HG02678 (cell line): ENCODE measurements around the gene JAKMIP1.

ENCODE experiments used
- ATAC-seq: cut with Tn5 transposase; IDR thresholded peaks from one replicate; pipeline ENCODE4 v1.9.1; 2021; ENCODE audit warnings: mild to moderate bottlenecking, moderate library complexity; ENCODE audit not compliant: unreplicated experiment

Gene JAKMIP1

DNA sequence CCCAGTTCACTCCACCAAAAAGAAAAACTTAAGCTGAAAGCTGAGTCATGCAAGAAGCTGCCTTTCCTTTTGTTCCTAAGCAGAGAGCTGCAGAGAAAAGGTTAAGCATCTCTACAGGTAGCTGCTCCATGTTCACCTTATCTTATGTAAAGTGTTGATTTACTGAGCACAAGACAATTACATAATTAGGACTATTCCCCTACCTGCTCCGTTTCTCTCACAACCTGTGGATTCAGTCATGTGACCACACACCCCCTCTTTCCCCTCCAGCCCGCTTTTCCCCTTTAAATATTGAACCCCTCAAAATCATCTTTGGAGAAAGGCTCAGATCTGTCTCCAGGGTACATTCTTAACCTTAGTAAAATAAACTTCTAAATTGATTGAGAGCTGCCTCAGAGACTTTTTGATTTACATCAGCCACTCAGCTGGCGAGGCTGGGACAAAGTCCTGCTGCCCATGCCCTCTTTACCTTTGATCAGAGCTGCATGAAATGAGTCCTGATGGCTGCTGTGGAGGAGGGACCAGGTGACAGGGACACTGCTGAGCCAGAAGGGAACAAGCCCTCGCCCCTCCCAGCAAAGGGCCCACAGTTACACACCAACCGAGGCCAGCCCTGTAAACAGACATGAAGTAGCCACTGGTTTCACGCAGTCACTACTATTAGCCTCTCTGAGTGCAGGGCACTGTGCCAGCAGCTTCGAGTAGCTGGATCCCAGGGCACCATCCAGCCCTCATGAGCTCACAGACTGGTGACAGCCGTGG is 128.2 kb downstream of the JAKMIP1 start:
- ATAC-seq: no peak

DNA sequence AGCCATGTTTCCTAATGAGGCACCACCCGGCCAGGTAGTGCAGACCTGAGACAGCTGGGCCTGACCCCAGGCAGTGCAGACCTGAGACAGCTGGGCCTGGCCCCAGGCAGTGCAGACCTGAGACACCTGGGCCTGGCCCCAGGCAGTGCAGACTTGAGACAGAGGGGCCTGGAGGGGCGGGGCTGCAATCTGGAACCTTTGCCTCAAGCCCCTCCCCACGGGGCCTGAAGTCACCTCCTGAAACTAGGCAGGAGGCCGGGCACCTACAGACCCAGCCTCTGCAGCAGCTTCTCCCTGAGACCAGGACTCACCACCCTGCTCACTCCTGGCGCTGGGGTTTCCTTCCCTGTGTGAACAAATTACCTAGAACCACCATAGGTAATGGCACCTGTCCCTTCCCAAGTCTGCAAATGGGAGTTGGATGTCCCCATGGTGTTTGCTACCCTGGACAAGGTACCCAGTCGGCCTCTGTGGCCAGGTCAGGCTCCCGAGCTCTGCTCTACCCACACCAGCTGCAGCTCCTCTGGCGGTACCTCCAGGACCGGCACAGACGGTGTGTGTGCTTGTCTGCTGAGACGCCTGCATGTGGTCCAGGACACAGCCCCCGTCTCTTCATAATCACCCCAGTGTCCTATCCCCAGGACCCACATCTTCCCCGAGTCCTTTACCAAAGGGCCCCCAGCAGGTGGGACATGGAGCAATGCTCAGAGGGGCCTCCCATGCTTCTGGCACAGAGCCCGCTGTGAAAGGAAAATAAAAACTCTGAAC is 129.0 kb downstream of the JAKMIP1 start:
- ATAC-seq: no peak

DNA sequence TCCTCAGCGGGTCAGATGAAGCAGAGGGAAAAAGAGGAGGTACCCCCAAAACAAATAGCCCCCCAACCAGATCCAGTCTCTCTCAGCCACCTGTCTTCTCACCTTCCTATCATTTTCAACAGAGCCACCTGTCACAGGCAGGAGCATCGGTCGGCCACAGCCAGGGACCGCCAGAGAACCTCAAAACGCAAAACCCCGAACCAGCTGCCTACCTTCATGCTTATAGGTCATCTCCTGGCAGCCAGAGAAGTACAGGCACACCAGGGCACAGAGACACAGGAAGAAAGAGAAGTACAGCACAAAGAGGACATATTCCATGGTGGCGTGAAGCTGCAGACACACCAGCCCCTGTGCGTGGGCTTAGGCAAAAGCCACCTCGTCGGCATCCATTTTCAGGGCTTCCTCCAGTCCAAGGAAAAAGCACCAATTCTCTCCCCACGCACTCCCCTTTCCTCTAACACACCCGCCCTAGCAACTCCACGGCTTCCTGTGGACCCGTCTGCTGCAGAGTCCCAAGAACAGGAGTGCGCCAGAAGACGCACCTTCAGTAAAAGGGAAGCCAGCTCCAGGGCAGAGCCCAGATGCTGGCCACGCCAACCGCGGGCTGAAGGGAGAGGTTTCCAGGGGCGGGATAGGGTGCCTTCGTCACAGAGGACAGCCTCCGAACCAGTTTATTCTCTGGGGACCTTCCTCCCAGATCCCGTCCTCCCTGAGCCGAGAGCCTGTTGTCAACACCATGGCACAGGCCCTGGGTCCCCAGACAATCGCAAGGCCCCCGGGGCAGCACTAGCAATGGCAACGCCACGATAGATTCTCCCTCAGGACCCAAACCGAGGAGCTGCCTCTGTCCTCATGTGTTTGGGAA is 130.3 kb downstream of the JAKMIP1 start:
- no peak for ATAC-seq

DNA sequence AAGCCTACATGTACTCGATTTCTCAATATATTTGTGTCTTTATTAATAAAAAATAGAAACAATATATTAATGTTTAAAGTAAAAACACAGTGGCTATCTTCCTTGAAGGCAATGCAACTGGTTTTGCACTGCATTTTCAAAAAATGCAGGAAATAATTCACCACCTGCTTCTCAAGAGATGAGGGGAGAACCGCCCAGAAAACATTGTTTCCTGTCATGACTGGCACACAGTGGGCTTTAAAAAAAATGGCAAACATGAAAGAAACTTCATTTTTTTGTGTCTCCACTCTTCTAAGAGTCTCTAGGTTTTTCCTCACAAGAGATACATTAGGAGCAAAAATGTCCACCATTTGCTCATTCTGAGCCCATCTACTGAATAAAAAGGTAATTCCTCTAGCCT is 131.4 kb downstream of the JAKMIP1 start:
- no peak for ATAC-seq

DNA sequence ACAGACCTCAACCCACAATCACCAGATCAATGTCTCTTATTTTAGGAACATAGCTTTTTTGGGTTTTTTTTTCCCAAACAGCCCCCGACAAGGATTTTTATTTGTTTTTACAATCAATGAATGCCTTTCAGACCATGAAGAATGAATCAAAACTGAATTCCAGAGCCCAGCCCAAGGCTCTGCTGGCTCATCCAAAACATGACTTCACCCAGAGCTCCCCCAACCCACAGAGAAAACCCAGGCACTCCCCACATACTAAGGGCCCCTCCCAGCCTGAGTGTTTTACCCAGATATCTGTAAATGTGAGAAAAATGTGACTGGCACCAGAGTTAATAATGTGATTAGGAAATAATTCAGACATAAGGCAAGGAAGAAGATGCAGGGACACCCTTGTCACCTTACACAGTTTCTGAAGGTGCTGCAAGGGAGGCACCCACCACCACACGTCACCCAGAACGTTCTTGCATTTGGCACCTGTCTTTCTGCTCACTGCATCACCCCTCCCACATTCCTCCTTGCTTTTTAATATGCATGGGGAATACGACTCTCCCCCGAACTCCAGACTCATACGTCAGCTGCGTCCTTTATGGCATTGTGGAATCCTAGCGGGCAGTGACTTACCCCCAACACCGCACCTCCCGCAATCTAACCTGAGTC is 134.3 kb downstream of the JAKMIP1 start:
- no peak for ATAC-seq

DNA sequence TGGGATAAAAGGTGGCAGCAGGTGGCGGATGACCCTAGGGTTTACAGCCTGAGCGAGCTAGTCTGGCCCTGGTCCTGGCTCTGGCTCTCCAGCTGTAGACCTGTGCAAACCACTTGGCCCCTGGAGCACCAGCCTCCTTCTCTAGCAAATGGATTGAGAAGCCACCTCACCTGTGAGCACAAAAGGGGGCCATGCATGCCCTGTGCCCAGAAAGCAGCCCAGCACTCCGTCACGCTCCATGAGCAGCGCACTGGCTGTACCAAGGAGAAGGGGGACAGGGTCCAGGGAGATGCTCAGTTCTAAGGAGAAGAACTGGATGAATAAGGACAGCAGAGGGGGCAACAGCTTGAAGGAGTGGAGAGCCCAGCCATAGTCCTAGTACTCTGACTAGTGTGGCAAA is 135.2 kb downstream of the JAKMIP1 start:
- no peak for ATAC-seq

DNA sequence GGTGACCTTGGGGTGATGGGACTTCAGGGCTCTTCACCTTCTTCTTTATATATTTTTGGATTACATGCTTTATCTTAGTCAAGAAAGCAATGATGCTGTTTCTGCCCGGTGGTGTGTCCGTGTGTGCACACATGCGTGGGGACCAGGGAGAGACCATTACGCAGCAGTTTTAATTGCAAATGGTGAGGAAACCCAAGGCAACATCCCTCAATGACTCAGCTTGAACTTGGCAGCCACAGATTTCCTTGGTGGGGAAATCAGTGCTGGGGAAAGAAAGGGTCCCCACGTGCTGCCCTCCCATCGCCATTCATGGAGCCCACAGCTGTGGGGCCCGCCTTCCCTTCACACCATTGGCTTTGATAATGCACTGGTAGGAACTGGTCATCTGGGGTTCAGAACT is 136.0 kb downstream of the JAKMIP1 start:
- no peak for ATAC-seq

DNA sequence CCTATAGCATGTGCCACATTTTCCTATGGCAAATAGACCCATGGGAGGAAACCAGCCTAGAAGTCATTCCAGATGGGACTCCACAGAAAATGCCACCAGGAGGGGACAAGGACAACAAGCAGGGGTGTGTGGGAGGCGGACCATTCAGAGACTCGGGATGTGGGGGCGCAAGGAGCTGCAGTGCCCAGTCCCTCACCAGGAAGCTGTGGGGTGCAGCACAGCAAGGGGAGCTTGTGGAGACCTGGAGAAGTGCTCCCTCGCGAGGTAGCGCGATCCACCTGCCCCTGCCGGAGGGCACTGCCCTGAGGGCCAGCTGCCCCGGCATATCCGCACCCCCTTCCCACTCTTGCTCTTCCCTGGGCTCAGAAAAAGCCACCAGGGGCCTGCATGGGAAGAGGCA is 136.7 kb downstream of the JAKMIP1 start:
- no peak for ATAC-seq

DNA sequence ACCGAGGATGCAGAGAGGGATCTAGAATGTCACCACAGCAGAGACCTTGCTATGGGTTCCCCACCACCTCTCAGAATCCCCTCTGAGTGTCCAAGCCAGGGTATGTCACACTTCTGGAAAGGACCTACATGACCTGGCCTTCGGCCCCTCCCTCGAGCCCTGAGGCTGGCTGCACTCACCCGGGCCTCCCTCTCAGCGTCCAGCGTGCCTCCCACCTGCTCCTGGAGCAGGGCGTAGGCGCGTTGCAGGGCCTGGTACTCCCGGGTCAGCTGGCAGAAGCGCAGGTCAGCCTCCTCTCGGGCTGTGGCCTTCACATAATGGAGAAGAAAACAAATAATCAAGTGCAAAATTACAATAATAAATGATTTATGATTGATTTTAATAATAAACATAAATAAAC is 138.2 kb downstream of the JAKMIP1 start:
- ATAC-seq: no peak

DNA sequence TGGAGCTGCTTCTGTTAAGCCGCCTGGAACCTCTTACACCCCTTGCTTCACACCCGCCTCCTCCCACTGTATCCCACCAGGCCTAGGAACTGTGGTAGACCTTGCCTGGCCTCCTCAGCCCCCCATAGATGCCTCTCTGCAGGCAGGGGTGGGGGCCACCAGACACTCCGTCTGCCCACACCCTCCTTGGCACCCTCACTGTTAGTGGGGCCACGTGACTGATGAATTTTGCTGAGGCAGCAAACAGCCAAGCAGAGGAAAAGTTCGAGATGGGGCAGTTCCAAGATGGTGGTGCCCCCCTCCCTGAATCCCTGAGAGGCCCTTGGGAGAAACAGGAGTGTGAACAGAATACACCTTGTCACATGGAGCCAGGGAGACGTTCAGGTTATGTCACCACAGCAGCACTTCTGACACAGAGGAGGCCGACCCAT is 141.0 kb downstream of the JAKMIP1 start:
- ATAC-seq: no peak

DNA sequence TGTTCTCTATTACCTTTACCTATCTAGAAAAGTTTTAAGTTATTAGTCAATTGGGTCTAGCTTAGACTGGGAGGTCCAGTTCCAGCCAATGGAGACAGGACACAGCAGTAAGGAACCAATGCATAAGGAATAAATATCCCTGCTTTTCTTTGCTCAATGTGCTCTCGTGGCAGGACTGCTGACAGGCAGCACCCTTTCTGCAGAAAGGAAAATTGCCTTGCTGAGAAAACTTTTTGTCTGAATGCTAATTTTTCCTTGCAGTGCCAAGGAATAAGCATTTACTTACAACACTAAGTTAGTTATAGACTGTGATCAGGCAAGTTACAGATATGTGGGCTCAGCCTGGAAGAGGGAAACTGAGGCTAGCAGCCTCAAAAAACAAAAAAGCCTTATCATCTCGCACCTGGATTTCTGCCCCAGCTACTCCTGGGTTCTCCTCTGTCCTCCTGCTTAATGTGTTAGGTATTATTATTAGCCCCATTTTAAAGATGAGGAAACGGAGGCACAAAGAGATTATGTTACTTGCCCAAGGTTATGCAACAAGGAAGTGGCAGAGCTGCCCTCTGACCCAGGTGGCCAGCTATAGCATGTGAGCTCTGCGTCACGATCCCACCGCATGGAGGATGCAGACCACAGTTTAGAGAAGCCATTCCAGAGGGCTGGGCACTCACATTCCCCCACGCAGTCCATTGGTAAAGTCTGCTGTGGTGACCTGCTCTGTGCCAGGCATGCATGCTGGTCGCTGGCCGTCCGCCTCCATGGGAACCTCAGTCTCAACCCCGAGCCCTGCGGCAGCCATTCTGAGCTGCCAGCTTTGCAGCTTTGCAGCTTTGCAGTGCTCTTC is 141.6 kb downstream of the JAKMIP1 start:
- ATAC-seq: no peak

DNA sequence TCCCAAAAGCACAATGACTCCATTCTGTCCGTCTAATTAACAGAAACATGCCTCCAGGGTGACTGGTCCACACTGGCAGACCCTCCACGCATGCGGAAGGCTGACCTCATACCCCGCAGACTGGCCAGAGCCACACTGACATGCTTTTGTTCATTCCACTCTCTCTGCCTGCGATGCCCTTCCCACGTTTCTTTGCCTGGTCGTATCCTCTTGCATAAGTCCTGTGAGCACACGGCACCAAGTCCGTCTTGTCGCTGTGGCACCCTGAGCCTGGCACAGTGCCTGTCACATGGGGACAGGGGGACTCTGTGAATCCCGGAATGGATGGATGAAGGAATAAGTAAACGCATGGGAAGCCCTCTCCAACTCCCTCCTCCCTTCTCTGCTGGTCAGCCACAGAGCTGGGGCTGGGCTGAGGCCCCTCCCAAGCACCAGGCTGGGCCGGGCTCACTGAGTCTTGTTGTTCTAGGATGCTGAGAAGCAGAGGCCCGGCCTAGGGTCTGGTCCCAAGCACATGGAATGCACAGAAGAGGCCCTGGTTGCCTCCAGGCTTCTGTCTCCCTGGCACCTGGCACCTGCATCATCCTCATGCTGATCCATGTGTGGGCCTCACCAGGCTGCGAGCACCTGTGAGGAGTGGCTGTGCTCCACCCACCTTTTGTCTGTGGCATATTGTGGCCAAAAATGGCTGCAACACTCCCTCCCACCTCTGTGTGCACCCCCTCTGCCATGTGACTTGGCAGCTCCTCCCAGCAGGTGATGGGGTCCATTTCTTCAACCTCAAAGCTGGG is 143.2 kb downstream of the JAKMIP1 start:
- no peak for ATAC-seq

DNA sequence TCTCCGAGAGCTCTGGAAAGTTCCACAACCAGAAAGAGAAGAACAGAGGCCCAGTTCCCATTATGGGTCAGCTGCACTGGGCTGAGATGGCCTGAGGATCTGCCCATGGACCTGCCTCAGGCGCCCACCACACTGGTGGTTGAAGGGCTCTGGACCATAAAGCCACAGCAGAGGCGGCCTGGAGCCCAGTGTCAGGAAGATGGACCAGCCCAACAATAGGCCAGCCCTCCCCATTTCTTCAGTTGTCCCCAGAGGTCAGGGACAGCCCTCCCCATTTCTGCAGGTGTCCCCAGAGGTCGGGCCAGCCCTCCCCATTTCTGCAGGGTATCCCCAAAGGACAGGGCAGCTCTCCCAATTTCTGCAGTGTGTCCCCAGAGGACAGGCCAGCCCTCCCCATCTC is 144.9 kb downstream of the JAKMIP1 start:
- no peak for ATAC-seq

DNA sequence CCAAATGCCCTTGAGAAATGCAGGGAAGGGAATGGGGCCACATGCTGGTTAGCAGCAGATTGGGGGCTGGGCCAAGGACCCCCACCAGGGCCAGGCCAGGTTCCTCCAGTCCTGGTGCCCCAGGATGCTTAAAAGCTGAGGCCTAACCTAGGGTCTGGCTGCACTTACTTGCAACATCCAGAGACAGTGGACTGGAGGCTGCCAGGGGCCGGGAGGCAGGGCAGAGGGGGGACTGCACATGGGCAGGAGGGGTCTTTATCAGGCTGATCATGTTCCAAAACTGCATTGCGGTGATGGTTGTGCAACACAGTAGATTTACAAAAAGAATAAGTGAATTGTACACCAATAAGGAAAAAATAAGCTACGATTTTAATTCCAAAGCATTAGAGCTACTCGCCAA is 145.3 kb downstream of the JAKMIP1 start:
- no peak for ATAC-seq

DNA sequence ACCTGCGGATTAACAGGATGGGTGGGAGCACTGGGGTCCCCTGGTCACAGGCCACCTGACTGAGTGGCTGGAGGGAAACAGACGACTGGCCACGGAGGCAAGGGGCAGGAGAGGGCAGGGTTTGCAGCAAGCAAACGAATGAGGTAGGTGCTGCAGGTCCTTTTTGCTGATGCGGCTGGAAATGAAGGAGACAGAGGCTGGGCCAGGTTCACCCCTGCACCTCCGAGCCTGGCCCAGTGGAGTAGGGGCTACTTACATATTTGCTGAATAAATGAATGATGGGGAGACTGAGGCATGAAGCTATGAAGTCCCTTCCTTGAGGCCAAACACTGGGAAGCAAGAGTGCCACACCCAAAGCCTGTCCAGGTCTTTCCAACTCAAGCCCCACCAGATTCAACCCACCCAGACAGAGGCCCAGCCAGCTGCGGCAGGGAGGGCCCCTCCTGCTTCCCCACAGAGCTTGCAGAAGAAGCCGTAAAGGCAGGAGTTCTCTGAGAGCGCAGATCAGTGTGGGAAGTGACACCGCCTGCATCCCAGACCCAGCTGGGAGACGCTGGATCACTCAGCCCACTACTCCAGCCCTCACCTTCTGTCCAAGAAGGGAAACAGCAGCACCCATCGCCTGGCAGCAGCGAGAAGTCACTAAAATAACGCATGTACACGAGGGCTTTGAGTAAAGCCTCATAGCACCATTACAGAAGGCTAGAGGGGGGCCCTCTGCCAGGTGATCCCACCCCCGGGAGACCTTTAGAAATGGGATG is 146.0 kb downstream of the JAKMIP1 start:
- no peak for ATAC-seq

DNA sequence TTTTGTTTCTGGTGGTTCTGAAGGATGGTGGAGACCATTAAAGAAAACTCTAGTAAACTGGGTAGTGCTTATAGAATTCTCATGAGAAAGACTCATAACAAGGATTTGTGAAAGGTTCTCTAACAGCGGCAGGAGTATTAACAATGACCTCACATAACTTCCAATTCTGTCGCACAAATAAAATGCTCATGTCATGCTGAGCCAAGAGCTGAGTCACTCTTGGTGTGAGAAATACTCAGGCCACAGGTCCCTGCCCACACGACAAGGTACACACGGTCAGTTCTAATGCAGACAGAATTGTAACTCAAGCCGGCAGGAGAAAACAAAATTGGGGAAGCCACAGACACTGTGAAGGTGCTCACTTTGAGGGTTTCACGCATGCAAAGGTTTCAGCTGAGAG is 147.7 kb downstream of the JAKMIP1 start:
- ATAC-seq: no peak

DNA sequence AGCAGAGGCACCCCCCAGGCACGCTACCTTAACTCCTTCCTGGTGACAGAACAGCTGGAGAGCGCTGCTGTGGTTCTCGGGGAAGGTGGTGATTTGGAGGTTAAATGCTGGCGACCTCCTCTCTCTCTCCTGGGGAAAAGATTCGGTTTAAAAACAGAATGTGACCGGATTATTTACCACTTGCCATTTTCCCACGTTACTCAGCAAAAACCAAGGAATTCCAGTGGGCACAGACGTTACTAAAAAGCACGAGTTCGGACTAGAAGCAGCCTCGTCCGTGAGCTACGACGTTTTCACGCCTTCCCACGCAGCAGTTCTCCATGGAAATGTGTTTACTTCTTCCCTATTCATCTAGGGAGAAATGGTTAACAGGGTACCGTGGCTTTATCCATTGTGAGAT is 149.8 kb downstream of the JAKMIP1 start:
- ATAC-seq: no peak

DNA sequence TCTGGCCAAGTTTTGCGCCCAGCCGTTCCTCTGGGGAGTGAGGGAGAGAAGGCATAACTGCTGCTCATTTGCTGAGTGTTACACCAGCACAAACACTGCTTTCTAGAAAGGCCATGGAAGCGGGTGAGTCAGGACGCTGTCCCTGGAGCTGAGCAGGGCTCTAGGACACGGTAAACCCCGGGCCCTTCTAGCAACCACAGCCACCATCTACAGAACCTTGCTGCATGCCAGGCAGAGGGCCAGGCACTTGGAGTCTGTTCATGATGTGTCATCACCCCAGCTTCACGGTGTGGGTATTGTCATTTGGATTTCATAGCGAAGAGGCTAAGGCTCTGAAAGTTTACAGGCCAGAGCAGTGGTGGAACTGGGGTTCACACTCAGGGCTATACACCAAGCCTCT is 150.4 kb downstream of the JAKMIP1 start:
- ATAC-seq: no peak

DNA sequence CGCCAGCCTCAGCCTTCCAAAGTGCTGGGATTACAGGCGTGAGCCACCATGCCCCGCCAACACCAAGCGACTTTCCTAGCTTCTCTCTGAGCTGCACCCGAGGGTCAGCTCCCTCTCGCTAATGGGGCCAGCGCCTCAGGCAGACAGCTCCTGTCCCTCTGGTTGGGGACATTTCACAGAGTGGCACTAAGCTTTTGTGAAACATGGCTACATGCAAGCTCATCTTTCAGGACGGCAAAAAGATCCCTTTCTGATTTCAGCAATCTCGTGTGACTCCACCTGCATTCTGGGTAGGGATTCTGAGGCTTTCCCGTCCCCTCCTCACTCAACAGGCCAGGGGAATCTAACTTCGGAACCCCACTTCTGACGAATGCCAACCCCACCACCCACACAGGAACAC is 151.1 kb downstream of the JAKMIP1 start:
- ATAC-seq: no peak
